ENCODE data around the gene FAM53A. TPM values are rescaled to one million over a fixed set of nuclear protein-coding genes. Genes with fewer than 3 reads are reported as not detected.

FAM53A gene
- total RNA-seq, 2 experiments from 2014 or later: 1.4 to 1.8 TPM

DNA sequence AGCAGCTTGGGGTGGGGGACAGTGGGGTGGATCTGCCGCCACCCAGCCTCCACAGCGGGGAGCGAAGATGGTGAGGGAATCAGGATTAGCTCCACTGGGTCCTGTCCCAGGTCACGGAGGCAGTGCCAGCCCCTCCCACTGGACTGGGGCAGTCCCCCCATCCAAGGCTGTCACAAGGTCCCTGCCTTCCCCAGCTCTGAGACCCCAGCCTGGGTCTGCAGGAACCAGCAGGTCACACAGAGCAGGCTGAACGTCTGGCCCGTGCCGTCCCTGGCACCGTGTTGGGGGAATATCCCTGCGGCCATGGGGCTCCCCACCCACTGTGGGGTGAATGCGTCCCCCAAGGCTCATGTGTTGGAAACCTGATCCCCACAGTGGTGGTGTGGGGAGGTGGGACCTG lies 62.6 kb downstream of the FAM53A start:
- POLR2A ChIA-PET: no interaction called here

DNA sequence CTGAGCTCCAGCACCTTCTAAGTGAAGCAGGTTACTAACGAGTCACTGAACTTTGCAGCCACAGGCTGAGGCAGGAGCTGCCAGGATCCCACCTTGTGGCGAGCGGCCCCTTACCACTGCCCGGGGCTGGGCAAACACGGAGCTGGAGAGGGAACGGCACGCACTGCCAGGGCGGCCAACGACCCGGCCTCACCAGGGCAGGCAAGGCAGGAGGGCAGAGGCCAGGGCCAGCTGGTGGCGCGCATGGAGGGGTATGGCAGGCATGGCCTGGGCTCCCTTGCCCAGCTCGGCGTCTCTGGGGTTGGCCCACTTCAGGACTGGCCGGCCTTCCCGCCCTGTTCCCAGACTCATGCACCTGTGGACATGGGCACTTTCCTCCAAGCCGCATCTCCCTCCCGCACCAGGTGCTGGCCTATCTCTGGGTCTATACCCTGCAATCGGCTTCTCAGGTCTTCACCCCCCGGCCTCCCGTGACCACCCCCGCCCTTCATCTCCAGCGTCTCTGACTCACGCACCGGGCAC lies 64.9 kb downstream of the FAM53A start:
- H3K4me1 ChIP-seq (ENCODE audit: insufficient read depth, low read length, poor library complexity, severe bottlenecking): no peaks in the 10 kb centered on the region
- H4K20me1 ChIP-seq (ENCODE audit: insufficient read depth, low read length): no peaks in the 10 kb centered on the region
- ChIA-PET CTCF (ENCODE audit: unreplicated experiment) (no interaction called here), POLR2A (no interaction called here)
- H3K36me3 ChIP-seq (ENCODE audit: insufficient read depth, low read length): no peaks in the 10 kb centered on the region
- no peaks in the 10 kb centered on the region for H3K9me3 ChIP-seq (ENCODE audit: low read length)
- DNase-seq (ENCODE audit: low spot score): no peak
- BruUV-seq (replicated peaks): no TSS peak
- no peaks in the 10 kb centered on the region for H3K79me2 ChIP-seq (ENCODE audit: insufficient read depth, low read depth, low read length)
- H3K4me3 ChIP-seq (ENCODE audit: low read depth, low read length, poor library complexity, severe bottlenecking): no peak overlapping the region
- TF ChIP-seq, protein P1, sequence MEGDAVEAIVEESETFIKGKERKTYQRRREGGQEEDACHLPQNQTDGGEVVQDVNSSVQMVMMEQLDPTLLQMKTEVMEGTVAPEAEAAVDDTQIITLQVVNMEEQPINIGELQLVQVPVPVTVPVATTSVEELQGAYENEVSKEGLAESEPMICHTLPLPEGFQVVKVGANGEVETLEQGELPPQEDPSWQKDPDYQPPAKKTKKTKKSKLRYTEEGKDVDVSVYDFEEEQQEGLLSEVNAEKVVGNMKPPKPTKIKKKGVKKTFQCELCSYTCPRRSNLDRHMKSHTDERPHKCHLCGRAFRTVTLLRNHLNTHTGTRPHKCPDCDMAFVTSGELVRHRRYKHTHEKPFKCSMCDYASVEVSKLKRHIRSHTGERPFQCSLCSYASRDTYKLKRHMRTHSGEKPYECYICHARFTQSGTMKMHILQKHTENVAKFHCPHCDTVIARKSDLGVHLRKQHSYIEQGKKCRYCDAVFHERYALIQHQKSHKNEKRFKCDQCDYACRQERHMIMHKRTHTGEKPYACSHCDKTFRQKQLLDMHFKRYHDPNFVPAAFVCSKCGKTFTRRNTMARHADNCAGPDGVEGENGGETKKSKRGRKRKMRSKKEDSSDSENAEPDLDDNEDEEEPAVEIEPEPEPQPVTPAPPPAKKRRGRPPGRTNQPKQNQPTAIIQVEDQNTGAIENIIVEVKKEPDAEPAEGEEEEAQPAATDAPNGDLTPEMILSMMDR (conservative IDR thresholded peaks at IDR 0.05; ENCODE audit: low read length): no peak
- TF ChIP-seq EZH2phosphoT487 (IDR thresholded peaks at IDR 0.05; ENCODE audit: borderline replicate concordance, low read depth, low read length): no peak
- no peak overlapping the region for H2AFZ ChIP-seq (ENCODE audit: low read length)
- intact Hi-C loops (cut with micrococcal nuclease; ENCODE audit: unreplicated experiment): no loop called here
- no peaks in the 10 kb centered on the region for H3K9me2 ChIP-seq (ENCODE audit: insufficient read depth, low read length)
- H3K27ac ChIP-seq (ENCODE audit: low read depth, low read length, poor library complexity, severe bottlenecking): no peak overlapping the region
- H3K4me2 ChIP-seq (ENCODE audit: low read length): no peak overlapping the region

More for the DNA sequence above, 62.6 kb downstream of the FAM53A start:
- no peak overlapping the region for H3K27ac ChIP-seq (ENCODE audit: low read depth, low read length, poor library complexity, severe bottlenecking)
- H3K9me3 ChIP-seq (ENCODE audit: low read length): no peaks in the 10 kb centered on the region
- H3K4me2 ChIP-seq (ENCODE audit: low read length): no peak overlapping the region
- H3K9me2 ChIP-seq (ENCODE audit: insufficient read depth, low read length): no peaks in the 10 kb centered on the region
- H4K20me1 ChIP-seq (ENCODE audit: insufficient read depth, low read length): no peaks in the 10 kb centered on the region
- CTCF ChIA-PET (ENCODE audit: unreplicated experiment): no interaction called here
- no peaks in the 10 kb centered on the region for H3K4me1 ChIP-seq (ENCODE audit: insufficient read depth, low read length, poor library complexity, severe bottlenecking)
- no peak for DNase-seq (ENCODE audit: low spot score)
- intact Hi-C loops (cut with micrococcal nuclease; ENCODE audit: unreplicated experiment): no loop called here
- no peak for TF ChIP-seq EZH2phosphoT487 (IDR thresholded peaks at IDR 0.05; ENCODE audit: borderline replicate concordance, low read depth, low read length)
- TF ChIP-seq, protein P1 (conservative IDR thresholded peaks at IDR 0.05; ENCODE audit: low read length): no peak
- BruUV-seq (replicated peaks): no TSS peak
- H3K36me3 ChIP-seq (ENCODE audit: insufficient read depth, low read length): no peaks in the 10 kb centered on the region
- no peak overlapping the region for H2AFZ ChIP-seq (ENCODE audit: low read length)
- H3K4me3 ChIP-seq (ENCODE audit: low read depth, low read length, poor library complexity, severe bottlenecking): no peak overlapping the region
- no peaks in the 10 kb centered on the region for H3K79me2 ChIP-seq (ENCODE audit: insufficient read depth, low read depth, low read length)

DNA sequence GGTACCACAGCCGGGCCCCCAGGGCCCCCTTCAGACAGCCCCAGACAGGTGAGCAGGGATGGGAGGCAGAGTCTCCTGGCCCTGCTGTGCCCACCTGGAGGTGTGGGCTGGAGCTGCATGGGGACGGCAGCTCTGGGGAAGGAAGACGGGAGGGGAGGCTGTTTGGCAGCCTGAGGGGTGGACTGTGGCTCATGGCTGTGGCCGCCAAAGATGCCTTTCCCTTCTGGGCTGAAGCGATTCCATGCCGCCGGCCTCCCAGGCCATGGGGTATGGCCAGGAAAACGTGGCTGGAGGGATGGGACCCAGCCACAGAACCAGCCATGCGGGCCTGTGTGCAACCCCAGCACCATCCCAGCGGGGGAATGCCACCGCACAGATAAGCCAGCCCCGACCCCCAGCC lies 65.7 kb downstream of the FAM53A start:
- H3K27ac ChIP-seq (ENCODE audit: low read depth, low read length, poor library complexity, severe bottlenecking): no peak overlapping the region
- TF ChIP-seq, protein P1 (conservative IDR thresholded peaks at IDR 0.05; ENCODE audit: low read length): no peak
- TF ChIP-seq EZH2phosphoT487 (IDR thresholded peaks at IDR 0.05; ENCODE audit: borderline replicate concordance, low read depth, low read length): no peak
- ChIA-PET CTCF (ENCODE audit: unreplicated experiment) (no interaction called here), POLR2A (no interaction called here)
- H3K9me2 ChIP-seq (ENCODE audit: insufficient read depth, low read length): no peaks in the 10 kb centered on the region
- H3K4me1 ChIP-seq (ENCODE audit: insufficient read depth, low read length, poor library complexity, severe bottlenecking): no peaks in the 10 kb centered on the region
- H3K9me3 ChIP-seq (ENCODE audit: low read length): no peaks in the 10 kb centered on the region
- H3K36me3 ChIP-seq (ENCODE audit: insufficient read depth, low read length): no peaks in the 10 kb centered on the region
- H3K4me2 ChIP-seq (ENCODE audit: low read length): no peak overlapping the region
- H3K4me3 ChIP-seq (ENCODE audit: low read depth, low read length, poor library complexity, severe bottlenecking): no peak overlapping the region
- no peak overlapping the region for H2AFZ ChIP-seq (ENCODE audit: low read length)
- intact Hi-C loops (cut with micrococcal nuclease; ENCODE audit: unreplicated experiment): no loop called here
- no peaks in the 10 kb centered on the region for H4K20me1 ChIP-seq (ENCODE audit: insufficient read depth, low read length)
- BruUV-seq (replicated peaks): no TSS peak
- DNase-seq (ENCODE audit: low spot score): no peak
- H3K79me2 ChIP-seq (ENCODE audit: insufficient read depth, low read depth, low read length): no peaks in the 10 kb centered on the region
